WTC11 (cell line): ENCODE data around the gene DCST2. TPM values are rescaled to one million over a fixed set of nuclear protein-coding genes. Genes with fewer than 3 reads are reported as not detected.
A peak's percentile ranks its signal among the peaks of the same experiment; 100 is the strongest.

ENCODE experiments used
- ATAC-seq: fragments of 200-7000 bp; cut with Tn5 transposase; 2 replicates; pipeline ENCODE4 v1.10.0; 2021; ENCODE audit warnings: mild to moderate bottlenecking, moderate library complexity
- CTCF ChIA-PET: fragments of 300-600 bp; sonication (Branson Sonifier 250); formaldehyde crosslinking; loops from one replicate; lab custom pipeline; 2021; ENCODE audit warnings: antibody characterized with exemption; lab: Charles Lee
- POLR2A ChIA-PET: fragments of 350-600 bp; sonication (Branson Sonifier 250); formaldehyde crosslinking; loops from one replicate; lab custom pipeline; 2021; ENCODE audit warnings: antibody characterized with exemption; lab: Charles Lee
- DNase-seq: peaks from one replicate; pipeline ENCODE4 v3.0.0; 2021; ENCODE audit warnings: low spot score
- H3K27ac Mint-ChIP-seq: 2 replicates; pipeline ENCODE4 v1.8.0; 2021; ENCODE audit warnings: mixed read lengths
- H3K27me3 Mint-ChIP-seq: 2 replicates; pipeline ENCODE4 v1.8.0; 2021; ENCODE audit warnings: low read depth, mild to moderate bottlenecking, moderate library complexity, mixed read lengths
- H3K36me3 Mint-ChIP-seq: 2 replicates; pipeline ENCODE4 v1.8.0; 2021; ENCODE audit warnings: mixed read lengths
- H3K4me1 Mint-ChIP-seq: 2 replicates; pipeline ENCODE4 v1.8.0; 2022; ENCODE audit warnings: mixed read lengths
- H3K4me3 Mint-ChIP-seq: 2 replicates; pipeline ENCODE4 v1.8.0; 2021; ENCODE audit warnings: mild to moderate bottlenecking, moderate library complexity, mixed read lengths
- H3K9me3 Mint-ChIP-seq: 2 replicates; pipeline ENCODE4 v1.8.0; 2021; ENCODE audit warnings: mixed read lengths
- CDX4 ChIP-seq: fragments of 250-450 bp; sonication (Bioruptor Pico); IDR thresholded peaks from 2 replicates; pipeline ENCODE4 v1.9.0; 2021; ENCODE audit warnings: moderate library complexity, mild to moderate bottlenecking, inconsistent platforms, borderline replicate concordance
- E2F5 ChIP-seq: sonication (generic); formaldehyde crosslinking; IDR thresholded peaks from 2 replicates; pipeline ENCODE4 v1.8.1; 2022; ENCODE audit warnings: mild to moderate bottlenecking, moderate library complexity, missing genetic modification reagents
- ERG ChIP-seq: fragments of 250-450 bp; sonication (Bioruptor Pico); IDR thresholded peaks from 2 replicates; pipeline ENCODE4 v1.8.0; 2021; ENCODE audit warnings: mild to moderate bottlenecking
- ETV6 ChIP-seq: sonication (generic); formaldehyde crosslinking; IDR thresholded peaks from 2 replicates; pipeline ENCODE4 v1.8.1; 2022; ENCODE audit warnings: mild to moderate bottlenecking, missing genetic modification reagents
- FOXP1 ChIP-seq: sonication (generic); formaldehyde crosslinking; IDR thresholded peaks from 2 replicates; pipeline ENCODE4 v1.8.0; 2022; ENCODE audit warnings: missing genetic modification reagents, mild to moderate bottlenecking, moderate library complexity, borderline replicate concordance
- GRHL2 ChIP-seq: fragments of 250-450 bp; sonication (Bioruptor Pico); IDR thresholded peaks from 2 replicates; pipeline ENCODE4 v1.8.0; 2022; ENCODE audit warnings: mild to moderate bottlenecking, moderate library complexity; ENCODE audit not compliant: insufficient replicate concordance, severe bottlenecking
- GTF2I ChIP-seq: fragments of 250-450 bp; sonication (Bioruptor Pico); conservative IDR thresholded peaks from 2 replicates; pipeline ENCODE4 v1.4.0; 2021; ENCODE audit warnings: mild to moderate bottlenecking
- NFATC4 ChIP-seq: fragments of 250-450 bp; sonication (Bioruptor Pico); IDR thresholded peaks from 2 replicates; pipeline ENCODE4 v1.9.0; 2021; ENCODE audit warnings: mild to moderate bottlenecking
- NR1H2 ChIP-seq: sonication (generic); formaldehyde crosslinking; IDR thresholded peaks from 2 replicates; pipeline ENCODE4 v1.9.0; 2021; ENCODE audit warnings: mild to moderate bottlenecking, moderate library complexity, missing genetic modification reagents
- RELA ChIP-seq: sonication (generic); formaldehyde crosslinking; IDR thresholded peaks from 2 replicates; pipeline ENCODE4 v1.8.1; 2022; ENCODE audit warnings: missing genetic modification reagents, mild to moderate bottlenecking, borderline replicate concordance
- TP53 ChIP-seq: sonication (generic); formaldehyde crosslinking; IDR thresholded peaks from 2 replicates; pipeline ENCODE4 v1.8.1; 2023; ENCODE audit warnings: mild to moderate bottlenecking, missing genetic modification reagents
- USF2 ChIP-seq: sonication (generic); formaldehyde crosslinking; IDR thresholded peaks from 2 replicates; pipeline ENCODE4 v1.8.1; 2023; ENCODE audit warnings: mild to moderate bottlenecking, missing genetic modification reagents, moderate library complexity
- ZNF121 ChIP-seq: sonication (generic); formaldehyde crosslinking; IDR thresholded peaks from 2 replicates; pipeline ENCODE4 v1.8.0; 2023; ENCODE audit warnings: missing genetic modification reagents
- ZNF219 ChIP-seq: sonication (generic); formaldehyde crosslinking; IDR thresholded peaks from 2 replicates; pipeline ENCODE4 v1.8.0; 2023; ENCODE audit warnings: missing genetic modification reagents, mild to moderate bottlenecking, borderline replicate concordance
- ZNF263 ChIP-seq: sonication (generic); formaldehyde crosslinking; IDR thresholded peaks from 2 replicates; pipeline ENCODE4 v1.8.1; 2022; ENCODE audit warnings: low read depth, mild to moderate bottlenecking, moderate library complexity, missing genetic modification reagents
- total RNA-seq: library from RNA; stranded (reverse); gene quantifications from 3 replicates; pipeline ENCODE4 v1.2.3, GENCODE V29; 2021
- TF ChIP-seq, protein P1 (sequence below): sonication (generic); formaldehyde crosslinking; conservative IDR thresholded peaks from 2 replicates; pipeline ENCODE4 v1.8.1; 2022; ENCODE audit warnings: mild to moderate bottlenecking, missing genetic modification reagents
- TF ChIP-seq, protein P2 (sequence below): sonication (generic); formaldehyde crosslinking; IDR thresholded peaks from 2 replicates; pipeline ENCODE4 v1.8.1; 2023; ENCODE audit warnings: mild to moderate bottlenecking, missing genetic modification reagents, borderline replicate concordance
- TF ChIP-seq, protein P3 (sequence below): sonication (generic); formaldehyde crosslinking; IDR thresholded peaks from 2 replicates; pipeline ENCODE4 v1.8.1; 2023; ENCODE audit warnings: mild to moderate bottlenecking, moderate library complexity, missing genetic modification reagents
- TF ChIP-seq, protein P4 (sequence below): sonication (generic); formaldehyde crosslinking; IDR thresholded peaks from 2 replicates; pipeline ENCODE4 v1.8.1; 2023; ENCODE audit warnings: mild to moderate bottlenecking, missing genetic modification reagents, moderate library complexity

DCST2 gene
- total RNA-seq, 1 experiment from 2014 or later, result 0.83 TPM

GRCh38 chr1:155029513-155030242, 3.9 kb downstream of the DCST2 start:
- H3K9me3 Mint-ChIP-seq, result no peaks in the 10 kb centered on the region
- ChIA-PET CTCF (interaction anchor here (1.0 to 2.3 kb wide), 4 partner anchors 12 to 55 kb away, joined by 3 to 6 read pairs (median 4); no protein-coding TSS in a partner anchor), POLR2A (interaction anchor here (0.5 kb wide), 1 partner anchor 386 kb away, joined by 3 read pairs; no protein-coding TSS in a partner anchor)
- no peak overlapping the region for H3K27ac Mint-ChIP-seq
- no peak overlapping the region for H3K4me3 Mint-ChIP-seq
- TF ChIP-seq FOXP1 (no peak), ZNF263 (peak; percentile 63; the same call in 1 of the 2 replicates), ZNF219 (CRISPR knock-in tag) (no peak)
- TF ChIP-seq, protein P1, sequence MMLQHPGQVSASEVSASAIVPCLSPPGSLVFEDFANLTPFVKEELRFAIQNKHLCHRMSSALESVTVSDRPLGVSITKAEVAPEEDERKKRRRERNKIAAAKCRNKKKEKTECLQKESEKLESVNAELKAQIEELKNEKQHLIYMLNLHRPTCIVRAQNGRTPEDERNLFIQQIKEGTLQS (CRISPR knock-in tag), result no peak
- no peaks in the 10 kb centered on the region for H3K36me3 Mint-ChIP-seq
- H3K27me3 Mint-ChIP-seq, result peaks cover 3% of the 10 kb centered on the region; the same call in 1 of the 2 replicates
- ATAC-seq (no peak), DNase-seq (no peak)
- no peaks in the 10 kb centered on the region for H3K4me1 Mint-ChIP-seq

DNA sequence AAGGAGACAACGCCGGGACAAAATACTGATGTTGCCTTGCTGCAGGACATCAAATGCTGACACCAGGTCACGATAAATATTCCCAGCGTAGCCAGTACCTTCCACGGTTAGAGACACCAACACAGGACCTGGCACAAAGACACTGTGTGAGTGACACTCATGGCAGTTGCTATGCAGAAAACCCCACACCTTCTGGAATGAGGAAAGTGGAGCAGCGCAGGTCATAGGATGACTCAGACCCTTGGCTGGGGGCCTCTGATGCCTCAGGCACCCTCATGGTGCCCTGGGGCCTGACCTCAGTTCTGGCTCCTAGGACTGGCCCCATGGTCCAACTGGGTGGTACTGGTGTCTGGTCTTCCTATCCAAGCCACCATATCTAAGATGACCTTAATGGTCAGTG, 7.0 kb downstream of the DCST2 start:
- Mint-ChIP-seq H3K4me1 (no peaks in the 10 kb centered on the region), H3K9me3 (no peaks in the 10 kb centered on the region), H3K36me3 (no peaks in the 10 kb centered on the region), H3K27me3 (no peaks in the 10 kb centered on the region; the same call in 1 of the 2 replicates), H3K4me3 (no peak overlapping the region), H3K27ac (no peak overlapping the region)
- no peak for DNase-seq
- ATAC-seq, result no peak
- ChIA-PET CTCF (interaction anchor here (1.0 to 2.6 kb wide), 3 partner anchors 10 to 24 kb away, joined by 3 to 13 read pairs (median 7); partner anchors contain the start of gene ADAM15), POLR2A (no interaction called here)
- TF ChIP-seq ZNF121 (CRISPR knock-in tag) (no peak), ERG (CRISPR knock-in tag) (no peak), GTF2I (CRISPR knock-in tag) (no peak), RELA (CRISPR knock-in tag) (no peak), NR1H2 (CRISPR knock-in tag) (no peak), NFATC4 (no peak), TP53 (CRISPR knock-in tag) (no peak), USF2 (CRISPR knock-in tag) (no peak), GRHL2 (CRISPR knock-in tag) (no peak), ETV6 (no peak), E2F5 (no peak), CDX4 (CRISPR knock-in tag) (no peak)
- TF ChIP-seq, protein P2, sequence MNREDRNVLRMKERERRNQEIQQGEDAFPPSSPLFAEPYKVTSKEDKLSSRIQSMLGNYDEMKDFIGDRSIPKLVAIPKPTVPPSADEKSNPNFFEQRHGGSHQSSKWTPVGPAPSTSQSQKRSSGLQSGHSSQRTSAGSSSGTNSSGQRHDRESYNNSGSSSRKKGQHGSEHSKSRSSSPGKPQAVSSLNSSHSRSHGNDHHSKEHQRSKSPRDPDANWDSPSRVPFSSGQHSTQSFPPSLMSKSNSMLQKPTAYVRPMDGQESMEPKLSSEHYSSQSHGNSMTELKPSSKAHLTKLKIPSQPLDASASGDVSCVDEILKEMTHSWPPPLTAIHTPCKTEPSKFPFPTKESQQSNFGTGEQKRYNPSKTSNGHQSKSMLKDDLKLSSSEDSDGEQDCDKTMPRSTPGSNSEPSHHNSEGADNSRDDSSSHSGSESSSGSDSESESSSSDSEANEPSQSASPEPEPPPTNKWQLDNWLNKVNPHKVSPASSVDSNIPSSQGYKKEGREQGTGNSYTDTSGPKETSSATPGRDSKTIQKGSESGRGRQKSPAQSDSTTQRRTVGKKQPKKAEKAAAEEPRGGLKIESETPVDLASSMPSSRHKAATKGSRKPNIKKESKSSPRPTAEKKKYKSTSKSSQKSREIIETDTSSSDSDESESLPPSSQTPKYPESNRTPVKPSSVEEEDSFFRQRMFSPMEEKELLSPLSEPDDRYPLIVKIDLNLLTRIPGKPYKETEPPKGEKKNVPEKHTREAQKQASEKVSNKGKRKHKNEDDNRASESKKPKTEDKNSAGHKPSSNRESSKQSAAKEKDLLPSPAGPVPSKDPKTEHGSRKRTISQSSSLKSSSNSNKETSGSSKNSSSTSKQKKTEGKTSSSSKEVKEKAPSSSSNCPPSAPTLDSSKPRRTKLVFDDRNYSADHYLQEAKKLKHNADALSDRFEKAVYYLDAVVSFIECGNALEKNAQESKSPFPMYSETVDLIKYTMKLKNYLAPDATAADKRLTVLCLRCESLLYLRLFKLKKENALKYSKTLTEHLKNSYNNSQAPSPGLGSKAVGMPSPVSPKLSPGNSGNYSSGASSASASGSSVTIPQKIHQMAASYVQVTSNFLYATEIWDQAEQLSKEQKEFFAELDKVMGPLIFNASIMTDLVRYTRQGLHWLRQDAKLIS (CRISPR knock-in tag), result no peak
- TF ChIP-seq, protein P3, sequence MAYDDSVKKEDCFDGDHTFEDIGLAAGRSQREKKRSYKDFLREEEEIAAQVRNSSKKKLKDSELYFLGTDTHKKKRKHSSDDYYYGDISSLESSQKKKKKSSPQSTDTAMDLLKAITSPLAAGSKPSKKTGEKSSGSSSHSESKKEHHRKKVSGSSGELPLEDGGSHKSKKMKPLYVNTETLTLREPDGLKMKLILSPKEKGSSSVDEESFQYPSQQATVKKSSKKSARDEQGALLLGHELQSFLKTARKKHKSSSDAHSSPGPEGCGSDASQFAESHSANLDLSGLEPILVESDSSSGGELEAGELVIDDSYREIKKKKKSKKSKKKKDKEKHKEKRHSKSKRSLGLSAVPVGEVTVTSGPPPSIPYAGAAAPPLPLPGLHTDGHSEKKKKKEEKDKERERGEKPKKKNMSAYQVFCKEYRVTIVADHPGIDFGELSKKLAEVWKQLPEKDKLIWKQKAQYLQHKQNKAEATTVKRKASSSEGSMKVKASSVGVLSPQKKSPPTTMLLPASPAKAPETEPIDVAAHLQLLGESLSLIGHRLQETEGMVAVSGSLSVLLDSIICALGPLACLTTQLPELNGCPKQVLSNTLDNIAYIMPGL (CRISPR knock-in tag), result no peak
- TF ChIP-seq, protein P4, sequence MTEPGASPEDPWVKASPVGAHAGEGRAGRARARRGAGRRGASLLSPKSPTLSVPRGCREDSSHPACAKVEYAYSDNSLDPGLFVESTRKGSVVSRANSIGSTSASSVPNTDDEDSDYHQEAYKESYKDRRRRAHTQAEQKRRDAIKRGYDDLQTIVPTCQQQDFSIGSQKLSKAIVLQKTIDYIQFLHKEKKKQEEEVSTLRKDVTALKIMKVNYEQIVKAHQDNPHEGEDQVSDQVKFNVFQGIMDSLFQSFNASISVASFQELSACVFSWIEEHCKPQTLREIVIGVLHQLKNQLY (CRISPR knock-in tag), result no peak
